Neutrophil (primary cell): Measurements from ENCODE around the gene OR5H2.

Source experiments
- H3K27ac ChIP-seq: fragments of 200-600 bp; sonication (generic); 2 replicates; pipeline ENCODE4 v1.5.1; 2016; ENCODE audit warnings: mild to moderate bottlenecking, moderate library complexity
- H3K27me3 ChIP-seq: fragments of 200-600 bp; sonication (generic); 2 replicates; pipeline ENCODE4 v1.6.0; 2016; ENCODE audit warnings: mild to moderate bottlenecking
- H3K36me3 ChIP-seq: fragments of 200-600 bp; sonication (generic); 2 replicates; pipeline ENCODE4 v1.5.1; 2017
- H3K4me1 ChIP-seq, 2 experiments: fragments of 200-600 bp in 1 of 2; sonication (generic) in 1 of 2; 1 replicate in 1 of 2; 2 replicates in 1 of 2; pipeline versions ENCODE4 v1.5.1 to v1.6.1; 2013 to 2016; ENCODE audit warnings: low read depth in 1 of 2, low read length in 1 of 2, mild to moderate bottlenecking in 1 of 2, moderate library complexity in 1 of 2; ENCODE audit not compliant: control insufficient read depth in 1 of 2, insufficient read depth in 1 of 2
- H3K4me3 ChIP-seq, 2 experiments: fragments of 200-600 bp in 1 of 2; sonication (generic) in 1 of 2; 1 replicate in 1 of 2; 2 replicates in 1 of 2; pipeline ENCODE4 v1.5.1; 2013 to 2016; ENCODE audit warnings: low read depth in 1 of 2, low read length in 1 of 2, mild to moderate bottlenecking in 1 of 2, moderate library complexity in 1 of 2
- H3K9me3 ChIP-seq: fragments of 200-600 bp; sonication (generic); 2 replicates; pipeline ENCODE4 v1.5.1; 2016
- TF ChIP-seq, protein P1 (sequence below): fragments of 200-600 bp; sonication (generic); IDR thresholded peaks from 2 replicates; pipeline ENCODE4 v1.5.1; 2016; ENCODE audit warnings: antibody characterized with exemption

The OR5H2 gene

GRCh38 chr3:98331329-98331728 lies 49.0 kb downstream of the OR5H2 start:
- Histone ChIP-seq H3K27me3 (peaks cover 10% of the 10 kb centered on the region), H3K4me1 (no peaks in the 10 kb centered on the region), H3K36me3 (no peaks in the 10 kb centered on the region), H3K9me3 (no peaks in the 10 kb centered on the region), H3K27ac (no peak overlapping the region), H3K4me3 (no peak overlapping the region)
- TF ChIP-seq, protein P1, sequence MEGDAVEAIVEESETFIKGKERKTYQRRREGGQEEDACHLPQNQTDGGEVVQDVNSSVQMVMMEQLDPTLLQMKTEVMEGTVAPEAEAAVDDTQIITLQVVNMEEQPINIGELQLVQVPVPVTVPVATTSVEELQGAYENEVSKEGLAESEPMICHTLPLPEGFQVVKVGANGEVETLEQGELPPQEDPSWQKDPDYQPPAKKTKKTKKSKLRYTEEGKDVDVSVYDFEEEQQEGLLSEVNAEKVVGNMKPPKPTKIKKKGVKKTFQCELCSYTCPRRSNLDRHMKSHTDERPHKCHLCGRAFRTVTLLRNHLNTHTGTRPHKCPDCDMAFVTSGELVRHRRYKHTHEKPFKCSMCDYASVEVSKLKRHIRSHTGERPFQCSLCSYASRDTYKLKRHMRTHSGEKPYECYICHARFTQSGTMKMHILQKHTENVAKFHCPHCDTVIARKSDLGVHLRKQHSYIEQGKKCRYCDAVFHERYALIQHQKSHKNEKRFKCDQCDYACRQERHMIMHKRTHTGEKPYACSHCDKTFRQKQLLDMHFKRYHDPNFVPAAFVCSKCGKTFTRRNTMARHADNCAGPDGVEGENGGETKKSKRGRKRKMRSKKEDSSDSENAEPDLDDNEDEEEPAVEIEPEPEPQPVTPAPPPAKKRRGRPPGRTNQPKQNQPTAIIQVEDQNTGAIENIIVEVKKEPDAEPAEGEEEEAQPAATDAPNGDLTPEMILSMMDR = no peak
